ENCODE measurements around the gene PLAGL1. TPM values are rescaled to one million over a fixed set of nuclear protein-coding genes. Genes with fewer than 3 reads are reported as not detected.
"Not testable (repeated sequence)": the region's sequence is repeated elsewhere in the genome, so short reads cannot be mapped to it uniquely, and the experiment has no call there.

Gene PLAGL1
- total and polyA plus RNA-seq, 4 donors: 1.3 to 6.3 (median 2.0) TPM

GRCh38 chr6:144047688-144048087 lies 39.6 kb upstream of the PLAGL1 start:
- no peak for DNase-seq (ENCODE audit: low spot score)
- H3K27me3 ChIP-seq (ENCODE audit: control insufficient read depth in 4 of 4, insufficient read depth in 4 of 4, low read length in 3 of 4): no peaks in the 10 kb centered on the region
- H3K36me3 ChIP-seq (ENCODE audit: control insufficient read depth in 4 of 4, insufficient read depth in 3 of 4, low read depth in 1 of 4, low read length in 3 of 4): no peaks in the 10 kb centered on the region
- TF ChIP-seq TAF1 (conservative IDR thresholded peaks at IDR 0.05) (no peak), FOXA1 (IDR thresholded peaks at IDR 0.05) (no peak)
- no peaks in the 10 kb centered on the region for H3K4me1 ChIP-seq (ENCODE audit: control insufficient read depth in 4 of 4, insufficient read depth in 4 of 4, low read length in 3 of 4)
- 75% methylated on average over 1 of the region's 1 CpG for WGBS
- H3K4me3 ChIP-seq (ENCODE audit: low read depth in 1 of 3, low read length in 3 of 3): no peak overlapping the region
- H3K9ac ChIP-seq (ENCODE audit: low read depth in 1 of 2, low read length in 2 of 2): no peak overlapping the region
- H3K9me3 ChIP-seq (ENCODE audit: control insufficient read depth in 4 of 4, low read length in 3 of 4): no peaks in the 10 kb centered on the region
- no peak overlapping the region for H3K27ac ChIP-seq (ENCODE audit: low read depth in 1 of 2, low read length in 2 of 2)

DNA sequence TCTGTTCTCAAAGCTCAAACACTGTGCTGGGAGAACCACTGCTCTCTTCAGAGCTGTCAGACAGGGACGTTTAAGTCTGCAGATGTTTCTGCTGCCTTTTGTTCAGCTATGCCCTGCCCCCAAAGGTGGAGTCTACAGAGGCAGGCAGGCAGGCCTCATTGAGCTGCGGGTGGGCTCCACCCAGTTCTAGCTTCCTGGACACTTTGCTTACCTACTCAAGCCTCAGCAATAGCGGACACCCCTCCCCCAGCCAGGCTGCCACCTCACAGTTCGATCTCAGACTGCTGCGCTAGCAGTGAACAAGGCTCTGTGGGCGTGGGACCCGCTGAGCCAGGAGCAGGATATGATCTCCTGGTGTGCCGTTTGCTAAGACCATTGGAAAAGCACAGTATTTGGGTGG lies 38.6 kb upstream of the PLAGL1 start:
- H3K4me1 ChIP-seq (ENCODE audit: control insufficient read depth in 4 of 4, insufficient read depth in 4 of 4, low read length in 3 of 4); H3K27me3 ChIP-seq (ENCODE audit: control insufficient read depth in 4 of 4, insufficient read depth in 4 of 4, low read length in 3 of 4); H3K9ac ChIP-seq (ENCODE audit: low read depth in 1 of 2, low read length in 2 of 2); H3K36me3 ChIP-seq (ENCODE audit: control insufficient read depth in 4 of 4, insufficient read depth in 3 of 4, low read depth in 1 of 4, low read length in 3 of 4); H3K4me3 ChIP-seq (ENCODE audit: low read depth in 1 of 3, low read length in 3 of 3); DNase-seq (ENCODE audit: low spot score); H3K9me3 ChIP-seq (ENCODE audit: control insufficient read depth in 4 of 4, low read length in 3 of 4); H3K27ac ChIP-seq (ENCODE audit: low read depth in 1 of 2, low read length in 2 of 2): not testable (repeated sequence)
- WGBS: 84% methylated on average over 8 of the region's 8 CpGs

DNA sequence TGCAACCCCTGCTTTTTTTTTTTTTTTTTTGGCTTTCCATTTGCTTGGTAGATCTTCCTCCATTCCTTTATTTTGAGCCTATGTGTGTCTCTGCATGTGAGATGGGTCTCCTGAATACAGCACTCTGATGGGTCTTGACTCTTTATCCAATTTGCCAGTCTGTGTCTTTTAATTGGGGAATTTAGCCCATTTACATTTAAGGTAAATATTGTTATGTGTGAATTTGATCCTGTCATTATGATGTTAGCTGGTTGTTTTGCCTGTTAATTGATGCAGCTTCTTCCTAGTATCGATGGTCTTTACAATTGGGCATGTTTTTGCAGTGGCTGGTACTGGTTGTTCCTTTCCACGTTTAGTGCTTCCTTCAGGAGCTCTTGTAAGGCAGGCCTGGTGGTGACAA lies 36.9 kb upstream of the PLAGL1 start:
- WGBS: 88% methylated on average over 2 of the region's 2 CpGs
- H3K9me3 ChIP-seq (ENCODE audit: control insufficient read depth in 4 of 4, low read length in 3 of 4): not testable (repeated sequence)

DNA sequence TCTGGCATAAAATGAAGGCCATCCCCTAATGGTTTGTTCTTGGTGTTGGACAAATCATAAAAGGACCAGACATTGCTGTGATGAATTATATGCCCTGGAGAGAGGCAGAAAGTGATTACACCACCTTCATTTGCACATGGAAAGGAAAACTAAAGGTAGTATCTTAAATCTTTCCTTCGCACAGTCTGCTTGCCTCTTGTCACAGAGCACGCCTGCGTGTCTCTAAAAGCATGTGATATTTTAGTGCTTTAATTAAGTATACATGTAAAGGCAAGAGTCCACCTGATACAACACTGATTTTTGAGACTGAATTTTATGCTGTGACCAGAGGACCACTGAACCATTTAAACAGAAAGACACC lies 28.8 kb upstream of the PLAGL1 start:
- H3K36me3 ChIP-seq (ENCODE audit: control insufficient read depth in 4 of 4, insufficient read depth in 3 of 4, low read depth in 1 of 4, low read length in 3 of 4): no peaks in the 10 kb centered on the region
- H3K9me3 ChIP-seq (ENCODE audit: control insufficient read depth in 4 of 4, low read length in 3 of 4): peaks cover 0 to 4% (median 0%) of the 10 kb centered on the region in 4 donors
- 85% methylated on average over 3 of the region's 3 CpGs for WGBS
- DNase-seq (ENCODE audit: low spot score): no peak
- no peak overlapping the region for H3K27ac ChIP-seq (ENCODE audit: low read depth in 1 of 2, low read length in 2 of 2)
- H3K4me1 ChIP-seq (ENCODE audit: control insufficient read depth in 4 of 4, insufficient read depth in 4 of 4, low read length in 3 of 4): peaks cover 0 to 6% (median 0%) of the 10 kb centered on the region in 4 donors
- no peaks in the 10 kb centered on the region for H3K27me3 ChIP-seq (ENCODE audit: control insufficient read depth in 4 of 4, insufficient read depth in 4 of 4, low read length in 3 of 4)
- H3K9ac ChIP-seq (ENCODE audit: low read depth in 1 of 2, low read length in 2 of 2): no peak overlapping the region
- TF ChIP-seq FOXA2 (IDR thresholded peaks at IDR 0.05): no peak
- no peak for TF ChIP-seq ZBTB33 (IDR thresholded peaks at IDR 0.05)
- TF ChIP-seq HNF4G (IDR thresholded peaks at IDR 0.05): no peak
- TF ChIP-seq FOXA1 (IDR thresholded peaks at IDR 0.05): no peak
- no peak for TF ChIP-seq REST (IDR thresholded peaks at IDR 0.05)
- TF ChIP-seq, protein P1, sequence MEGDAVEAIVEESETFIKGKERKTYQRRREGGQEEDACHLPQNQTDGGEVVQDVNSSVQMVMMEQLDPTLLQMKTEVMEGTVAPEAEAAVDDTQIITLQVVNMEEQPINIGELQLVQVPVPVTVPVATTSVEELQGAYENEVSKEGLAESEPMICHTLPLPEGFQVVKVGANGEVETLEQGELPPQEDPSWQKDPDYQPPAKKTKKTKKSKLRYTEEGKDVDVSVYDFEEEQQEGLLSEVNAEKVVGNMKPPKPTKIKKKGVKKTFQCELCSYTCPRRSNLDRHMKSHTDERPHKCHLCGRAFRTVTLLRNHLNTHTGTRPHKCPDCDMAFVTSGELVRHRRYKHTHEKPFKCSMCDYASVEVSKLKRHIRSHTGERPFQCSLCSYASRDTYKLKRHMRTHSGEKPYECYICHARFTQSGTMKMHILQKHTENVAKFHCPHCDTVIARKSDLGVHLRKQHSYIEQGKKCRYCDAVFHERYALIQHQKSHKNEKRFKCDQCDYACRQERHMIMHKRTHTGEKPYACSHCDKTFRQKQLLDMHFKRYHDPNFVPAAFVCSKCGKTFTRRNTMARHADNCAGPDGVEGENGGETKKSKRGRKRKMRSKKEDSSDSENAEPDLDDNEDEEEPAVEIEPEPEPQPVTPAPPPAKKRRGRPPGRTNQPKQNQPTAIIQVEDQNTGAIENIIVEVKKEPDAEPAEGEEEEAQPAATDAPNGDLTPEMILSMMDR (IDR thresholded peaks at IDR 0.05; ENCODE audit: low read depth, low read length, missing input control): no peak
- TF ChIP-seq JUND (IDR thresholded peaks at IDR 0.05): no peak
- no peak for TF ChIP-seq YY1 (IDR thresholded peaks at IDR 0.05)
- TF ChIP-seq TAF1 (conservative IDR thresholded peaks at IDR 0.05): no peak
- no peak for TF ChIP-seq NR2F2 (IDR thresholded peaks at IDR 0.05)
- no peak for TF ChIP-seq EGR1 (IDR thresholded peaks at IDR 0.05; ENCODE audit: low read depth in 2 of 2)
- TF ChIP-seq GABPA (IDR thresholded peaks at IDR 0.05 in 1 of 2, conservative IDR thresholded peaks at IDR 0.05 in 1 of 2): no peak
- TF ChIP-seq HNF4A (conservative IDR thresholded peaks at IDR 0.05): no peak
- TF ChIP-seq RXRA (IDR thresholded peaks at IDR 0.05): no peak
- no peak for TF ChIP-seq SP1 (IDR thresholded peaks at IDR 0.05)
- TF ChIP-seq RAD21 (IDR thresholded peaks at IDR 0.05): no peak
- TF ChIP-seq, protein P2, sequence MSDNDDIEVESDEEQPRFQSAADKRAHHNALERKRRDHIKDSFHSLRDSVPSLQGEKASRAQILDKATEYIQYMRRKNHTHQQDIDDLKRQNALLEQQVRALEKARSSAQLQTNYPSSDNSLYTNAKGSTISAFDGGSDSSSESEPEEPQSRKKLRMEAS (IDR thresholded peaks at IDR 0.05): no peak
- no peak for TF ChIP-seq ATF3 (IDR thresholded peaks at IDR 0.05)
- H3K4me3 ChIP-seq (ENCODE audit: low read depth in 1 of 3, low read length in 3 of 3): no peak overlapping the region

More for the DNA sequence above, 36.9 kb upstream of the PLAGL1 start:
- not testable (repeated sequence) for DNase-seq (ENCODE audit: low spot score); H3K9ac ChIP-seq (ENCODE audit: low read depth in 1 of 2, low read length in 2 of 2); H3K27ac ChIP-seq (ENCODE audit: low read depth in 1 of 2, low read length in 2 of 2); H3K36me3 ChIP-seq (ENCODE audit: control insufficient read depth in 4 of 4, insufficient read depth in 3 of 4, low read depth in 1 of 4, low read length in 3 of 4); H3K4me3 ChIP-seq (ENCODE audit: low read depth in 1 of 3, low read length in 3 of 3); H3K4me1 ChIP-seq (ENCODE audit: control insufficient read depth in 4 of 4, insufficient read depth in 4 of 4, low read length in 3 of 4); H3K27me3 ChIP-seq (ENCODE audit: control insufficient read depth in 4 of 4, insufficient read depth in 4 of 4, low read length in 3 of 4)
